ENCODE measurements around the gene TIMM10B. TPM values are rescaled to one million over a fixed set of nuclear protein-coding genes. Genes with fewer than 3 reads are reported as not detected.

The TIMM10B gene
- polyA plus RNA-seq, 3 donors from 2014 or later, result 33.9 to 41.6 (median 35.2) TPM

DNA sequence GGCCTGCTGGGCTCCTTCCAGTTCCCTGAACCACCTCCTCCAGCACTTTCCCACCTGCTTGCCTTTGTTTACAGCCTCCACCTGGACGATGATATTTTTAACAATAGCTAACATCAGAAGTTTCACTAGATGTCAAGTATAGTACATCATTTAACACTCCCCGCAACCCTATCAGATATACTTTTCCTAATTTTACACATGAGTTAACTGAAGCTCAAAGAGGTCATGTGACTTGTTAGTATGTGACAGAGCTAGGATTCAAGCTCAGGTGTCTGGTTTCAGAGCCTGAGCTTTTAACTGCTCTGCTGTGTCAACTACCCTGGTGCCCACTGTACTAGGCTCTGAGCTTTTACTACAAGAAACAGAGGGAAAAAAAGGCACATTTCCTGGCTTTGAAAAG lies 26.2 kb upstream of the TIMM10B start:
- Mint-ChIP-seq H3K4me1 (no peaks in the 10 kb centered on the region), H3K4me3 (no peak overlapping the region), H3K27me3 (ENCODE audit: low read depth in 3 of 3) (peaks cover 0 to 3% (median 1%) of the 10 kb centered on the region in 3 donors), H3K27ac (no peak overlapping the region), H3K9me3 (no peaks in the 10 kb centered on the region), H3K36me3 (peaks cover 14 to 29% (median 28%) of the 10 kb centered on the region in 3 donors)
- DNase-seq, result no peak

DNA sequence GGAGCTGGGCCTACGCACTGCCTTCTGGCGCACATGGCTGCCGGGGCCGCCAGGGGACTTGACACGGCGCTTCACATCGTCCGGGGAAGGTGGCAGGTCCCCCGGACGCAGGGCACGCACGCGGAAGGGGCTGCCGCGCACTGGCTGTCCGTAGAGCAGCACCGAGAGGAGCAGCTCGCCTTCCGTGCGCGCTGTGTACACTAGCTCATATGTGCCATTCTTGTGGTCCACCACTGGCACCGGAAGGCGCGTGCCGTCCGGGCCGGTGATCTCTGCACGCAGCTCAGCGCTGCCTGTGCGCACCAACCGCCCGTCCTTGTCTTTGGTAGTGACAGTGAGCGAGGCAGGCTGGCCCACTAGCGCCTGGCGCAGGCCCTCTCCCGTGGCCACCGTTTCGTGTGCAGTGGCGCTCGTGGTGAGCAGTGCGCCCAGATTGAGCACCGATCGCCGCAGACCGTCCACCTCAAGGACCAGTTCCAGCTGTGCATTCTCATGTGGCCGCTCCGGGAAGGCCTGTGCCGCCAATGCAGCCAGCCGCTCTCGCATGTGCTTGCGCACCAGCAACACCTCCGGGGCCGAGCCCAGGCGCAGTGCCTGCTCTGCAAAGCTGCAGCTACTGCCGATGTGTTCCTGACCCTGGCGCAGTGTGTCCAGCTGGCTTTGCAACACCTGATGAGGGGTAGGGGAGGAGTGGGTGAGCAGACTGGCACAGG lies 24.8 kb upstream of the TIMM10B start:
- Mint-ChIP-seq H3K27me3 (ENCODE audit: low read depth in 3 of 3) (peaks cover 0 to 5% (median 1%) of the 10 kb centered on the region in 3 donors), H3K4me3 (no peak overlapping the region), H3K36me3 (peaks cover 15 to 33% (median 29%) of the 10 kb centered on the region in 3 donors), H3K4me1 (no peaks in the 10 kb centered on the region), H3K9me3 (no peaks in the 10 kb centered on the region), H3K27ac (no peak overlapping the region)
- no peak for DNase-seq

DNA sequence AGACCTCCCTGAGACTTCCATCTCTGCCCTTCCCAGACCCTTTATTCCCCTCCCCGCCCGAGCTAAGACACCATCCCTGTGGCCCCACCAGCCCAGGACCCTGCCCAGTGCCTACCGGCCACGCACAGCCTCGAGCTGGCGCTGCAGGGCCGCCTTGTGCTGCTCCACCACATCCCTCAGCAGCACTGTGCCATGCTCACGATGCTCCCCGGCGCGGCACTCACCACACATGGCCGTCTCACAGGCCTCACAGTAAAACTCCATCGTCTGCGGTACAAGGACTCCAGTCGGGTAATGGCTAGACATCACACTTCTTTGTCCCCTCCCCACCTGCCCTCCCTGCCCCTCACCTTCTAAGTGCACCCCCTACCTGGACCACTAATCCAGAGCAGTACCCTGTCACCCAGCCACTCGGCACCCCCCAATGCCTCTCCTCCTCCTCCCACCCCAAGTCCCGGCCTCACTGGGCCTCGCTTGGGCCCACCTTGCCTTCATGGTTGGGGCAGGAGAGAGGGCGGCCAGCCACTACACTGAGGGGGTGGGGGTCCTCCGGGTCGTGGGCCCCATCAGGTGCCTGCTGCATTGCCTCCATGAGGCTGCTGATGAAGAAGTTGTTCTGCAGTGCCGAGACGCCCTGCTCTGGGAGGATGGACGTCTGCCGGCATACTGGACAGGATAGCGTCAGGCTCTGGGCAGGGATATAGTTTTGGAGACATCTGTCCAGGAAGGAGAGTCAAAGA lies 23.6 kb upstream of the TIMM10B start:
- H3K27ac Mint-ChIP-seq, result no peak overlapping the region
- H3K4me3 Mint-ChIP-seq, result no peak overlapping the region
- no peaks in the 10 kb centered on the region for H3K4me1 Mint-ChIP-seq
- no peak for DNase-seq
- no peaks in the 10 kb centered on the region for H3K9me3 Mint-ChIP-seq
- H3K27me3 Mint-ChIP-seq (ENCODE audit: low read depth in 3 of 3), result peaks cover 0 to 5% (median 3%) of the 10 kb centered on the region in 3 donors
- H3K36me3 Mint-ChIP-seq, result peaks cover 19 to 32% (median 21%) of the 10 kb centered on the region in 3 donors

DNA sequence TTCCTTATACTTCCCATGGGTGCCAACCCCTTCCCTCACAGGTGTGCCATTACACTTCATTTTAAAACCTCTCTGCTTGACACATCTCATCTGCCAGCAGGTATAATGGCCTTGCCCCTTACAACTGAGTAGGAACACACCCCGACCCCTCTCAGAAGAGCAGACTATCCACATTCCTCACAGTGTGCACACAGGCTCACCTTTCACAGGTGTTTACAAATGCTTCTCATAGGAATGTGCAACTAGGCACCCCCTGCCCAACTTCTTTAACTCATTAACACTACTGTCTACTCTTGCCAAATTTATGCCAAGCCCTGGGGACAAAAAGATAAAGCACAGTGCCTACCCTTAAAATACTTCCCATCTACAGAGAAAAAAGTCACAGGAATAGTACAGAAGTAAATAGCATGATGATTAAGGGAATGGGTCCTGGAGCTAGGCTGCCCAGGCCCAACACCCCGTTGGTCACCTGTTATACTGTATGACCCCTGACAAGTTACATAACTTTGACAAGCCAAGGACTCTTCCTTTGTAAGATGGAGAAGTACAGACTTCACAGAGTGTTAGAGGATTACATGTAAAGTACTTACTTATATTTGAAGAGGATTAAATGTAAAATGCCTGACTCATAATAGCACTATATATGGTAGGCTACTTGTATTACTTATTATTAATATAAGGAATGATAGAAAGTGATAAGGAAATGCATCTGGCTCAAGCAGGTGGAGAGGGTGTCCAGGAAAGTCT lies 22.8 kb upstream of the TIMM10B start:
- Mint-ChIP-seq H3K4me3 (no peak overlapping the region), H3K27me3 (ENCODE audit: low read depth in 3 of 3) (peaks cover 0 to 5% (median 3%) of the 10 kb centered on the region in 3 donors), H3K27ac (no peak overlapping the region), H3K9me3 (no peaks in the 10 kb centered on the region), H3K4me1 (no peaks in the 10 kb centered on the region), H3K36me3 (peaks cover 18 to 28% (median 20%) of the 10 kb centered on the region in 3 donors)
- DNase-seq, result no peak

DNA sequence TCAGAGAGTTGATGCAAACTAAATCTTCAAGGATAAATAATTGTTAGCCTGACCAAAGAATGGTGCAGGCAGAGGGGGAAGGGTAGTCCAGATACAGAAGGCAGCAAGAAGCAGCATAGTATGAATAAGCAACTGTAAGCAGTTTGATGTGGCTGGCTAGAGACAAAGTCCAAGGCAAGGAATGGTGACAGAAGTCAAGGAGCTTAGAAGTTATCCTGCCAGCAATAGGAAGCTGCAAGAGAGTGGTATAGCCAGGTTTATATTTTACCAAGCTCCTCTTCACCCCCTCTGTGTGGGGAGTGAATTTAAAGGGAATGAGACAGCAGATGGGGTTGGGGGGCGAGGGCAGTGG lies 22.2 kb upstream of the TIMM10B start:
- Mint-ChIP-seq H3K4me1 (no peaks in the 10 kb centered on the region), H3K4me3 (no peak overlapping the region), H3K36me3 (peaks cover 18 to 29% (median 26%) of the 10 kb centered on the region in 3 donors), H3K27me3 (ENCODE audit: low read depth in 3 of 3) (peaks cover 0 to 5% (median 3%) of the 10 kb centered on the region in 3 donors), H3K9me3 (no peaks in the 10 kb centered on the region), H3K27ac (no peak overlapping the region)
- no peak for DNase-seq

DNA sequence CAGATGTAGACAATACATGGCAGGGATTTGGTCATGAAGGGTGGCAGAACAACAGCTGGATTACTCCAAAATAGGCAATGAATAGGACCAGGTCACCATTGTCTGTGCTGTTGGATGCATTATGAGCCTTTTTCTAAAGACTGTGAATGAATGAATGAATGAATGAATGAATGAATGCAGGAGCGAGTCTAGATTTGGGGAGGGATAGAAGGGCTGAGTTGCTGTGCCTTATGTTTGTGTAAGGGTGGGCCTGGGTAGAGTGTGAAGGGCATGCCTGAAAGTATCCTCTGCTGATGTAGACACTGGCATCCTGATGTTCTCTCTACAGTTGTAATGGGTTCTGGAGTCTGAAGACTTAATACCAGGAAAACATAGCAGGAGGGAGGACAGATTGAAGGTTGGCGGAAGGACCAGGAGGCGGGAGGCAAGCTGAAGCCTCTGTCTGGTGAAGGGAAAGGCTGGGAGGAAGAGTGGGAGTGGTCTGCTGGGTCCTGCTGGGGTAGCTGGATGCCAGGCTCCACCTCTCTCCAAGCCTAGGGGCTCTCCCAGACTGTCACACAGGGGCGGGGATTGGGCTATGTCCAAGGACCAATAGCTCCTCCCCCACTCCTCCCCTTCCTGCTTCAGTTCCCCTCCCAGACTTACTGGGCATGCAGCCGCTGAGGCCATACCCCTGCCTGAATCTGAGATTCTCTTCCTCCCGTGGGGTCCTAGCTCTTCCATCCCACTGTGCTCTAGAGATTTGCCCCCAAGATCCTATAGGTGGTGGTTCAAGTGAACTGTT lies 12.4 kb upstream of the TIMM10B start:
- no peak for DNase-seq
- Mint-ChIP-seq H3K4me1 (peaks cover 12 to 18% of the 10 kb centered on the region in 2 donors), H3K4me3 (no peak overlapping the region), H3K27ac (no peak overlapping the region), H3K9me3 (no peaks in the 10 kb centered on the region), H3K27me3 (ENCODE audit: low read depth in 3 of 3) (peaks cover 0 to 5% (median 1%) of the 10 kb centered on the region in 3 donors), H3K36me3 (peaks cover 17 to 20% (median 19%) of the 10 kb centered on the region in 3 donors)

DNA sequence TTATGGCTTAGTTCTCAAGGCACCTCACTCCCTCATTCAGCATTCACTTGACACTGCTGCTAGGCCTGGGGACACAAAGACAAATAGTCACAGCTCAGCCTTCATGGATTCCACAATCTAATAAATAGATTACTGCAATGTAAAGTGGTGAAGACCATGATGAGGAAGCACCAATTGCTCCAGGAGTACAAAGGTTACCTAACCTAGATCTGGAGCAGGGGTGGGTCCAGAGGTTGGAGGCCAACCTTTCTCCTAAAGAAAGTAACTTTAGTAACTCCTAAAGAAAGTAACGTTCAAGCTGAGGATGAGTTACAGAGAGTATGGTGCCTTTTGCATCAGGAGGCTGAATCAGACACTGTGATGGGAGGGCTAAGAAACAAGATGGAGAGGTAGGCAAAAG lies 11.7 kb upstream of the TIMM10B start:
- Mint-ChIP-seq H3K4me1 (peaks cover 17 to 24% of the 10 kb centered on the region in 2 donors), H3K4me3 (no peak overlapping the region), H3K27ac (no peak overlapping the region), H3K27me3 (ENCODE audit: low read depth in 3 of 3) (peaks cover 1 to 10% (median 4%) of the 10 kb centered on the region in 3 donors), H3K36me3 (peaks cover 12 to 16% (median 15%) of the 10 kb centered on the region in 3 donors), H3K9me3 (no peaks in the 10 kb centered on the region)
- DNase-seq, result no peak

DNA sequence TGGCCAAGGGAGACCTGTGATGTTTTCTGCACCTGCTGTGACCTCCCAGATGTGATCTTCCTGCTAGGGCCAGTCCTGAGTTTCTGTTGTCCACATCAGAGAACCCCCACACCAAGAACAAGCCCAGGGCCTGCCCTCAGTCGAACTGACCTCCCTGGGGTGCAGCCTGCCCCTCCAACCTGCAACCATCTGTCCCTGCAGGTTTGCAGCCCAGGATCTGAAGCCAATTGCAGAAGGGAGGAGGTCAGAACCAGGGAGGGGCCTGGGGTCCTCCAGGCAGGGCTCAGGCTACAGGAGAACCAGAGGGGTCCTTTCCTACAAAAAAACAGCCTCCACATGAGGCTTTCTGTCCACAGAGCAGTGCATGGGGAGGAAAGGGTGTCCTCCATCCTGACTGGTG lies 8.4 kb upstream of the TIMM10B start:
- Mint-ChIP-seq H3K4me1 (peaks cover 17 to 26% of the 10 kb centered on the region in 2 donors), H3K9me3 (no peaks in the 10 kb centered on the region), H3K27ac (peak overlapping the region in 4 of 6 donors; percentile 26 to 73 (median 46)), H3K27me3 (ENCODE audit: low read depth in 3 of 3) (peaks cover 1 to 8% (median 4%) of the 10 kb centered on the region in 3 donors), H3K4me3 (peak overlapping the region; percentile 71 to 90 (median 74)), H3K36me3 (peaks cover 0 to 9% (median 0%) of the 10 kb centered on the region in 3 donors)
- DNase-seq, result no peak

DNA sequence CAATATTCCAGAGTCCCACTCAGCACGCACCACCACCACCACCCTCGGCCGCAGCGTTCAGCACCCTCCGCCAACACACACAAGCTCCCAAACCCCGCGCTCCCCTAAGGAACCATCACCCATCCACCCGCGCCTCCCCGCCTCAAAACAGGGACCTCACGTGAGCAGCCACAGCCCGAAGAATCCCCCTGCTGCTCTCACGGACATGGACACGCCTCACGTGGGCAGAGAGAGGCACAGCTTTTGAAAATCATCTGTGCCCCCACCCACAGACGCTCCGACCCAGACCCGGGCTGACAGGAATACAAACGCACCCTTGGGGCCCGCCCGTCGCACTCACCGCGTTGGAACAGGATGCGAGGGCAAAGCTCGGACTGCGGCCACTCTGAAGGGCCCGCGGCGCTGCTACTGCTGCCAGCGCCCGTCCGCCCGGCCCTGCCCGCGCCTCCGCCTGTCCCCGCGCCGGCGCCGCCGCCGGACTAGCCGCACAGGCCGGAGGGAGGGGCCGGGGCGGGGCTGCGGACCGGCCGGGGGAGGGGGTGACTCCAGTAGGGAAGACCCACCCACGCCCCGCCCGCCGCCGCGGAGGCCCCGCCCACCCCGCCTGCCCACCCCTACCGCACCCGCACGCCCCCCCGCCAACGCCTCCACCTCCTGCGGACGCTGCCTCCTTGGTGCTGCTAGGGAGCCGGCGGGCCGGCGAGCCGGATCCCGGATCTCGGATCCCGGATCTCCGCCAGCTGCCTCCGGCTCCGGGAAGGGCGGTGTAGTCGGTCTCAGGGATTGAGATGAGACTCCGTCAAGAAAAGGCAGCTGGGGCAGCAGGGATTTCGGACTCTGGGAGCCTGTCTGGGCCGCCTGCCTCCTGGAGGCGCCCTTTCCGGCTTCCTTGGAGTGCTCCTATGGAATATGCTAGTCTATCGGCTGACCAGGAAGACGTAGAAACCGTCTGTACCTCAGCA lies 7.6 kb upstream of the TIMM10B start, which contains the start of gene TRIM3:
Gene TRIM3, minus strand, starts transcription at position 491 of the 962 bp plus-strand sequence. CDS start 8,246 bp downstream, outside the sequence.
- Mint-ChIP-seq H3K9me3 (no peaks in the 10 kb centered on the region), H3K4me3 (peak within 1 kb of the TSS; percentile 85 to 92 (median 89)), H3K27ac (peak within 1 kb of the TSS; percentile 73 to 92 (median 88)), H3K4me1 (peaks cover 17 to 26% of the 10 kb centered on the region in 2 donors), H3K36me3 (peaks cover 0 to 10% (median 0%) of the 10 kb centered on the region in 3 donors), H3K27me3 (ENCODE audit: low read depth in 3 of 3) (peaks cover 1 to 8% (median 4%) of the 10 kb centered on the region in 3 donors)
- DNase-seq, result peak; percentile 71 to 77 (median 77)

DNA sequence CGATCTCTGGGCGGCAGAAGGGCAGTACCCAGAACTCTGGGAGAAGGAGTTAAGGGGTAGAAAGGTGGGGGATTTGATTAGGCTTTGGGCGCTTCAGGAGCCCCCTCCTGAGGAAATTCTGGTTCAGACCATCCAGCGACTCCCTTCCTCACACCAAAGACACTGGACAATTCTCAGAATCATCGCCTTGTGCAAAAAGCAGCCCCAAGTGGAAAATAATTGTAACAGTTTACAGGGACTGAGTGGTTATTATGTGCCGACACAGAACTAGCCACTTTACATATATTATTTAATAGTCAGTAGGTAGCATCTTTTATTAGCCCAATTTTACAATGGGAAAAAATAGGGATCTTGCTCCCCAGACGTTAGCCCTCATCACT lies 6.9 kb upstream of the TIMM10B start:
- H3K27me3 Mint-ChIP-seq (ENCODE audit: low read depth in 3 of 3), result peaks cover 1 to 8% (median 4%) of the 10 kb centered on the region in 3 donors
- peak overlapping the region; percentile 67 to 88 (median 86) for H3K27ac Mint-ChIP-seq
- H3K4me3 Mint-ChIP-seq, result peak overlapping the region; percentile 72 to 84 (median 76)
- H3K9me3 Mint-ChIP-seq, result no peaks in the 10 kb centered on the region
- peaks cover 0 to 16% (median 0%) of the 10 kb centered on the region in 3 donors for H3K36me3 Mint-ChIP-seq
- H3K4me1 Mint-ChIP-seq, result peaks cover 20 to 31% of the 10 kb centered on the region in 2 donors
- no peak for DNase-seq

DNA sequence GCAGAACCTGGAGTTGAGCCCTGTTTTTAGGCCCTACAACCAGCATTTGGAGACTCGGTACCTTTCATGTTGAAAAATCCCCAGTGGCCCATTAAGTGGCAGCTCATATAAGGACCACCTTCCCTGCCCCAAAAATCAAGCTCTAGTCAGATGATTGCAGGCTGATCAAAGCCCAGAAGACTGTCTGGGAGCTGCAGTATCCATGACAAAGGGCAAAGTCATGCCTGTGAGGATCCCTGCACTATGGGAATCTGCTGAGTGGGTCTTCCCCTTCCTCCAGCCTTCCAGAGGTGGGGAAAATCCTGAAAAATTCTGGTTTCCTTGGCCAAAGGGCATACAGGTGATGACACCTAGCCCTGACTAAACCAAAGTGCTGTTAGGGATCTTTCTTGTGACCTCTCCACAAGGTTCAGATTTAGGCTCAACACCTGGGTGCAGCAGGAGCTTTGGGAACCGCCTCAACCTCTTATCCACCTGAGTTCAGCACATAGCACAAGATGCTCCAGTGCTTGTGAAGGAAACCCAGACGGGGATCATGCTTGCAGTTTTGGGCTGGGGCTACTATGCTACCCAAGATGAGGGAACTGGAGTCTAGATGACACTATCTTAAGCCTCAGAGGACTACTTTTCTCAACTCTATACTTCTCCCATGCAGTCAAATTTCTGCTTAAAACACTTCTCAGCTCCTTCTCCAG lies 6.3 kb upstream of the TIMM10B start:
- Mint-ChIP-seq H3K27ac (peak overlapping the region; percentile 67 to 88 (median 86)), H3K4me1 (peaks cover 25 to 36% of the 10 kb centered on the region in 2 donors)
- DNase-seq, result no peak

More for the DNA sequence above, 6.3 kb upstream of the TIMM10B start:
- Mint-ChIP-seq H3K36me3 (peaks cover 0 to 16% (median 0%) of the 10 kb centered on the region in 3 donors), H3K27me3 (ENCODE audit: low read depth in 3 of 3) (peaks cover 1 to 8% (median 4%) of the 10 kb centered on the region in 3 donors), H3K4me3 (peak overlapping the region; percentile 72 to 84 (median 76)), H3K9me3 (no peaks in the 10 kb centered on the region)

All from immature natural killer cell (primary cell).